Lower leg skin (tissue), 3 donors: ENCODE measurements around the gene ICA1.

Source experiments
- CTCF ChIP-seq, 3 donors: fragments of 450-650 bp; IDR thresholded peaks; one replicate each; pipeline ENCODE4 v1.5.1; 2016; ENCODE audit warnings: antibody characterized with exemption in 3 of 3, mild to moderate bottlenecking in 3 of 3, moderate library complexity in 2 of 3
- POLR2A ChIP-seq, 2 donors: fragments of 450-650 bp; IDR thresholded peaks; one replicate each; pipeline ENCODE4 v1.6.1; 2016 to 2017; ENCODE audit warnings: antibody characterized with exemption in 2 of 2, mild to moderate bottlenecking in 1 of 2, moderate library complexity in 1 of 2

GRCh38 chr7:8144856-8145255, 117.1 kb downstream of the ICA1 start:
- TF ChIP-seq CTCF (IDR thresholded peaks at IDR 0.05) = no peak
- TF ChIP-seq POLR2A (IDR thresholded peaks at IDR 0.05) = no peak
